ENCODE measurements around the gene RAB15.

GRCh38 chr14:64973826-64974225, 1.7 kb upstream of the RAB15 start:
- TF ChIP-seq CTCF (IDR thresholded peaks at IDR 0.05) (no peak), POLR2AphosphoS5 (IDR thresholded peaks at IDR 0.05) (no peak)

Measured in transverse colon (tissue), 4 donors.